AG09319 (cell line): ENCODE data around the gene CD2BP2.

Experiments used
- DNase-seq: peaks from one replicate; pipeline ENCODE4 v3.0.0-alpha.2; 2010; ENCODE audit warnings: low read depth; ENCODE audit errors: extremely low read depth
- TF ChIP-seq, protein P1 (sequence below): IDR thresholded peaks from 2 replicates; pipeline ENCODE4 v1.5.1; 2011; ENCODE audit warnings: low read depth, mild to moderate bottlenecking, inconsistent platforms, low read length, moderate library complexity

Gene CD2BP2

DNA sequence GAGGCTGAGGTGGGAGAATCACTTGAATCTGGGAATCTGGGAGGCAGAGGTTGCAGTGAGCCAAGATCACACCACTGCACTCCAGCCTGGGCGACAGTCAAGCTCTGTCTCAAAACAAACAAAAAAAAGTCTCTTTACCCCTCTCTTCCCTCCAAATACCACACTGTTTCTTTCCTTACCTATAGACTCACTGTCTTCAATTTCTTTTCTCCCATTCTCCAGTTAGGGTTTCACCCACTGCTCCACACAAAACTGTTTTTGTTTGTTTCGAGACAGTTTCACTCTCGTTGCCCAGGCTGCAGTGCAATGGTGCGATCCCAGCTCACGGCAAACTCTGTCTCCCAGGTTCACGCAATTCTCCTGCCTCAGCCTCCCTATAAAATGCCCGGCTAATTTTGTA, 6.1 kb upstream of the CD2BP2 start:
- TF ChIP-seq, protein P1, sequence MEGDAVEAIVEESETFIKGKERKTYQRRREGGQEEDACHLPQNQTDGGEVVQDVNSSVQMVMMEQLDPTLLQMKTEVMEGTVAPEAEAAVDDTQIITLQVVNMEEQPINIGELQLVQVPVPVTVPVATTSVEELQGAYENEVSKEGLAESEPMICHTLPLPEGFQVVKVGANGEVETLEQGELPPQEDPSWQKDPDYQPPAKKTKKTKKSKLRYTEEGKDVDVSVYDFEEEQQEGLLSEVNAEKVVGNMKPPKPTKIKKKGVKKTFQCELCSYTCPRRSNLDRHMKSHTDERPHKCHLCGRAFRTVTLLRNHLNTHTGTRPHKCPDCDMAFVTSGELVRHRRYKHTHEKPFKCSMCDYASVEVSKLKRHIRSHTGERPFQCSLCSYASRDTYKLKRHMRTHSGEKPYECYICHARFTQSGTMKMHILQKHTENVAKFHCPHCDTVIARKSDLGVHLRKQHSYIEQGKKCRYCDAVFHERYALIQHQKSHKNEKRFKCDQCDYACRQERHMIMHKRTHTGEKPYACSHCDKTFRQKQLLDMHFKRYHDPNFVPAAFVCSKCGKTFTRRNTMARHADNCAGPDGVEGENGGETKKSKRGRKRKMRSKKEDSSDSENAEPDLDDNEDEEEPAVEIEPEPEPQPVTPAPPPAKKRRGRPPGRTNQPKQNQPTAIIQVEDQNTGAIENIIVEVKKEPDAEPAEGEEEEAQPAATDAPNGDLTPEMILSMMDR: no peak

DNA sequence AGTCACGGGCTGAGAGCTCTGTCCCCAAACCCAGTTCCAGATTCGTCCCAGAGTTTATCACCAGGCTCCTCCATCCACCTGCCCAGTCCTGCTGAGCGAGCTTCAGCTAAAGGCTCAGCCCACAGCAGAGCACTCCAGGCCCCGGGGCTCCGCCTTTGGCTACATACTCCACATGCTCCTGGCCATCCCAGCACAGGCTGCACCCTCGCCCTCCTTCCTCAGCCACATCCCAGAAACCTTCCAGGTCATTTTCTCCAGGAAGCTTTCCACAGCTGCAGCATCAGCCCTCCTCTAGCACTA, 4.7 kb upstream of the CD2BP2 start:
- no peak for DNase-seq
- TF ChIP-seq, protein P1: no peak

More for the DNA sequence above, 6.1 kb upstream of the CD2BP2 start:
- no peak for DNase-seq

DNA sequence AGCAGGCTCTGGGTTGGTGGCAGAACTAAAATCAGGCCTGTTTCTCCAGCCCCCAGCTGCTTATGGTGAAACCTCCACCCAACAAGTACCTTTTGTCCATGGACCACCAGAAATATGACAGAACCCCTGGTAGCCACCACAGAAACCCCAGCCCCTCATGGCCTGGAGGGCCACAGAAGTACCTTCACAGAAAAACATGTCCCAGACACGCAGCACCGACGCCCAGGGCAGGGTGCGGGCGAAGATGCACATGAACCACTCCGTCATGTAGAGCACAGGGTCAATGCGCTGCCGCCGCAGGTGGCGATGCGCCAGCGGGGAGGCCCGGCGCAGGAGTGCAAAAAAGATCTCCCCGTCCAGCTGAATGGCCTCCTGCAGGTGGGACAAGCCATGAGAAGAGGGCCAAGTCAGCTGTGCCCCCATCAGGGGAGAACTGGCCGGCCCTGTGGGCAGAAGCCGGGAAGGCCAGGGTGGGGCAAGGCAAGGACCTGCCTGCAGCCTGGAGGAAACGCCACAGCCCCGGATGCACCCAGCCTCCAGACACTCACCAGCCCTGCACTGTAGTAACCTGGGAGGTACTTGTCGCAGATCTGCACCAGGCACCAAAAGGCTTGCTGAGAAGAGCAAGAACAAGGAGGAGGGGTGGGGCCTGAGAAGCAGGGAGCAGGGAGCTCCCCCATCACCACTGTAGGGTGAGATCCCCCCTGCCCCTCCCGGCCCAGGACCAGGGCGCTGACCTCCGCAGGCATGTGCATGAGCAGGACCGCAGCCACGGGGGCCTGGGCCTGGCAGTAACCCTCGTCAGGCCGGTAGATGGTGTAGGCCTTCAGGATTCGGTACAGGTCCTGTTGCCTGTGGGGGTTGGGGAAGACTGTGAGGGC, 4.1 kb upstream of the CD2BP2 start:
- no peak for DNase-seq
- TF ChIP-seq, protein P1: no peak

DNA sequence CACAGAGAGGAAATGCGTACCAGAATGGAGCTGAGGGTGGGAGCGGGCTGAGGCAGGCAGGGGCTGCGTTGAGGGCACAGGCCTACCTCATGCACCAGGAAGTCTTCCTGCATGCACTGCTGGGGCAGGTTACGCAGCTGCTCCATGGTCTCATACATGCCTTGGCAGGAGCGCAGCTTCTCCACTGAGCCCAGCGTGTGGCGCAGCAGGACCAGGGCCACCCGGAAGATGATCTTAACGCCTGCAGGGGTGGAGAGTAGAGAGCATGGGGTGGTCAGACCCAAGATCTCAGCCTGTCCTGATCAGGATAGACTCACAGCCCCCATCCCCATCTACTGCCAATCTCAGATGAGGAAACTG, 3.4 kb upstream of the CD2BP2 start:
- TF ChIP-seq, protein P1: no peak
- DNase-seq: no peak

DNA sequence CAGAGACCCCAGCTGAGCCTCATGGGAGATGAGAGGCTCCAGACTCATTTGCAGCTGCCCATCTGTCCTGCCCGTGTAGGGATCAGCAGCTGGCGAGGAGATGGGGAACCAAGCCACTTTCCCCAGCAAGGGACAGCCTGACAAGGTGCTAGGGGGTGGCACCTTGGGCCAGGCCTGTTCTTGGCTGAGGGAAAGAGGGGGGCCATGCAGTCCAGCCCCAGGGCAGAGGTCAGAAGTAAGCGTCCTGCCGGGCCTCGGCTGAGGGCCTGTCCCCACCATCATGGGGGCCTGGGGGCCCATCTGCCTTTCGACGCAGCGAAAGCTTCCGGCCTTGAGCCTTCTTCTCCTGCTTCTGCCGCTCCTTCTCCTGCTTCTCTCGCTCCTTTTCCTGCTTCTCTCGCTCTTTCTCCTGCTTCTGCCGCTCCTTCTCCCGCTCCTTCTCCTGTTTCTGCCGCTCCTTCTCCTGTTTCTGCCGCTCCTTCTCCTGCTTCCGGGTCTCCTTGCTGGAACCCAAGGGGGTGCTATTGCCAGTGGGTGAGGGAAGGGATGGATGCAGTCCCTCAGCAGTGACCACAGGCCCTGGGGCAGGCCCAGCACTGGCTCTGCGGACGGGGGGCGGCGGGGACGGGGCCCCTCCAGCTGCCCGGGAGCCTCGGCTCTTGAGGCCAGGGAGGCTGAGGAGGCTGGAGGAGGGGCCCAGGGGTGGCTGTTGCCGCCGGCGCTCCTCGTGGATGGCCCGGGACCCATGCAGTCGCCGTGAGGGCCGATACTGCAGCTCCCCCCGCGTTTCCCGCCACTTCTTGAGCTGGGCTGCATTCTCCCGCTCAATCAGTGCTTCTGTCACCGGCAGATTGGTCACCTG, 2.8 kb upstream of the CD2BP2 start:
- DNase-seq: no peak

DNA sequence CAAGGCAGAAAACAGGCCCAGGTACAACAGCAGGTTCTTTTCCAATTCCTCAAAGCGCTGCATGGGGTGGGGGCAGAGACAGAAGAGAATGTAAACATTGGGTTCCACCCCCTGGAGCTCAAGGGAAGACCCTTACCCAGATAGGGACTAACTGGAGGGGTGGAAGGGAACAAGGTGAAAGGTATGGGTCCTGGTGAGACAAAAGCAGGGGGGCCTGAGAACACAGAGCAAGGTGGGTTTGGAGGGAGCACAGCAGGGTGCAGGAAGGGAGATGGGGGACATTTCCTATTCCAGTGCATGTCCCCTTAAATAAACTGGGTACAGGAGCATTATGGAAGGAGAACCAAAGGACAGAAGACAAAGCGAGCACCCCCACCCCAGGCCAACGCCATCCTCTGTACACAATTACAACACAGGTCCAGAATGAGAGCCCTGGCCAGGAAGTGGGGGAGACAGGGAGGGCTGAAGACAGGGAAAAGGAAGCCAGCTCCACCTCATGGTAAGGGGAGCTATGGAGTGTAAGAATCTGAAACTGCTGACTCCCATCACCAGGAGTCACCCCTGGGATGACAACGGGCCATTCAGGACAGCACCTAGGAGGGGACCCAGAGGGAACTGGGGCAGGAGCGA, 2.1 kb upstream of the CD2BP2 start:
- TF ChIP-seq, protein P1: no peak

More for the DNA sequence above, 2.8 kb upstream of the CD2BP2 start:
- TF ChIP-seq, protein P1: no peak

More for the DNA sequence above, 2.1 kb upstream of the CD2BP2 start:
- no peak for DNase-seq
